Measurements from ENCODE around the gene TELO2.
"Not testable (repeated sequence)": the region's sequence is repeated elsewhere in the genome, so short reads cannot be mapped to it uniquely, and the experiment has no call there.

TELO2 gene

DNA sequence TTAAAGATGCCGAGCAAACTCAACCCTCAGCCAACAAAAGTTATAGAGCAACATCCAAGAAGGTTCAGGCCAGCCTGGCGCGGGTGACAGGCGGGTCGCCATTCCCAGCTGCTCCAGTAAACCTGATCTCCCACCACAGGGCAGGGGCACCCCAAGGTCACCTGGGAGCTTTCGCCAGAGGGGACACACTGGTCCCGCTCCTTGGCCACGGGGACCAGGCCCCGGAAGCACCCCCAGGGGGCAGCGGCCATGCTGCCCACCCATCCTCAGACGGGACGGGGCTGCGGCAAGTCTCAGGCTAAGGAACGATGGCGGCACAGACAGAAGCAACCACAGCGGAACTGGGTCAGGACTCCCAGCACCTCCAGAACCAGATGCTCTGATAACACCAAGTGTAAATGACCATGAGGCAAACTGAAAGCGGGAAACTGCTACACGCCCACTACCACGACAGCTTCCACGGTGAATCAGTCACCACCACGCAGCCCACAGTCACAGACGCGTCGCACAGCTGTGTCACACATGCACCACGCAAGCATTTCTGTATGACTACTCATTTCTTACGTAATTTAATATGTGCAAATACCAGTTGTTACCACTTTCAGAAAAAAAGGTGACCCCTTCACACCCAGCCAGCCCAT, 34.7 kb upstream of the TELO2 start:
- DNase-seq: no peak

DNA sequence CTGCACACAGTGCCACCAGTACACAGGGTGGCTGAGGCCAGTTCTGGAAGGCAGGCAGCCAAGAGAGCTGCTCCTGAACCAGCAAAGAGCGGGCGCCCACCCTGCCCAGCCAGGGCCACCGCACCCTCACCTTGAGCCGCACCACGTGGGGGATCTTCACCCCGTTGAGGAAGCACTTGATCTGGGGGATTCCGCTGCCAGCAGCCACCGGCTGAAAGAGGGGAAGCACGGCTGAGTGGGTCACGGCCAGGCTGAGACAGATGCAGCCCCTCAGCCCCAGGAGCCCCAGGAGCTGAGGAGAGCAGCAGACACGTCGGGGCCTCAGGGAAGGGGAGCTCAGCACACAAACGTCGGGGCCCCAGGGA, 34.2 kb upstream of the TELO2 start:
- no peak for DNase-seq

DNA sequence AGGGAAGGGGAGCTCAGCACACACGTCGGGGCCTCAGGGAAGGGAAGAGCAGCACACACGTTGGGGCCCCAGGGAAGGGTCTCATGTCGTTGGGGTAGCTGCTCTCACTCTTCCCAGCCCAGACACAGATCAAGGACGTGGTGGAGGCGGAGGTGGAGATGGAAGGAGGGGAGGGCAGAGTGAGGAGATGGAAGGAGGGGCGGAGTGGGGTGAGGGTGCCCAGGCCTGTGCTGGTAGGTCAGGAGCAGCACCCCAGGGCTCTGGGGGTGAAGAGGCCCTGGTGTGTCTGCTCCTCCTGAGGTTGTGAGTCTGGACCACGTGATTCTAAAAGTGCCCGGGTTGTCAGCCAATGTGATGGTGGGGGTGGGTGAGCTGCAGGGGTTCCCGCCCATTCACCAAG, 33.2 kb upstream of the TELO2 start:
- DNase-seq: no peak

GRCh38 chr16:1460602-1461138, 32.5 kb upstream of the TELO2 start:
- no peak for DNase-seq

DNA sequence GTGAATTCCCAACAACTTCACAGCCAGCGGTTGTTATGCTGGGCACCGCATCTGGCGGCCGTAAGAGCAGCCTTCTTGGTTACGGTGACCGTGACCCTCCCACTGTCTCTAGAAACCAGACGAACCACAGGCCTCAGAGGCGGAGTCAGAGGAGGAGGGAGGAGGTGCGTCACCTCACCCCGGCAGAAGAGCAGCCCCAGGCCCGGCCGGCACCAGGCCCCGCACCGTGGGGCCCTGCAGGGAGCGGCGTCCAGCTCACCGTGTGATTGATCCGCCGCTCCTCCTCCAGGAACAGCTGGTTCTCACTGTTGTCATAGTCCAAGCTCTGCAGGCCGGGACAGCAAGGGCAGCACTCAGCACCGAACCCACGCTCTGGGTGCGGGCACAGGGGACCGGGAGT, 32.0 kb upstream of the TELO2 start:
- no peak for DNase-seq

GRCh38 chr16:1464196-1464893, 28.8 kb upstream of the TELO2 start:
- no peak for DNase-seq

- DNase-seq: no peak
Measured at GRCh38 chr16:1464894-1465566, 28.1 kb upstream of the TELO2 start.

- no peak for DNase-seq
Measured at GRCh38 chr16:1465567-1465915, 27.6 kb upstream of the TELO2 start.

DNA sequence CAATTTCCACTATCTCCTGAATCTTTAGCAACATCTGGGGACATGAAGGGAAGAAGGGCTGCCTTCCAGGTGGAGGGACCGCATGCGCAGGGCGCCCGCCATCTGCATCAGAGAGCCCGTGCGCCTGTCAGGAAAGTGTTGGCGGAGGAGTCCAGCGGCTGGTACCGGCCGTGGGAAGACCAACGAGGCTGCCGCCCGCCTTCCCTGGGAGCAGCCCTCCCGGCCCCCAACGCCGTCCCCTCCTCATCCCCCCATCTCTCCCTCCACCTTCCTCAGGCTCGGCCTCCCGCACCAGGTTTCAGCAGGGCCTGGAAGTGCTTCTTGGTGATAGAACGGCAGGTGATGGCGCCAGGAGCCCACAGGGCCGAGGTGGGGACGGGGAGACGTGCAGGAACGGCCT, 27.1 kb upstream of the TELO2 start:
- DNase-seq: no peak

DNA sequence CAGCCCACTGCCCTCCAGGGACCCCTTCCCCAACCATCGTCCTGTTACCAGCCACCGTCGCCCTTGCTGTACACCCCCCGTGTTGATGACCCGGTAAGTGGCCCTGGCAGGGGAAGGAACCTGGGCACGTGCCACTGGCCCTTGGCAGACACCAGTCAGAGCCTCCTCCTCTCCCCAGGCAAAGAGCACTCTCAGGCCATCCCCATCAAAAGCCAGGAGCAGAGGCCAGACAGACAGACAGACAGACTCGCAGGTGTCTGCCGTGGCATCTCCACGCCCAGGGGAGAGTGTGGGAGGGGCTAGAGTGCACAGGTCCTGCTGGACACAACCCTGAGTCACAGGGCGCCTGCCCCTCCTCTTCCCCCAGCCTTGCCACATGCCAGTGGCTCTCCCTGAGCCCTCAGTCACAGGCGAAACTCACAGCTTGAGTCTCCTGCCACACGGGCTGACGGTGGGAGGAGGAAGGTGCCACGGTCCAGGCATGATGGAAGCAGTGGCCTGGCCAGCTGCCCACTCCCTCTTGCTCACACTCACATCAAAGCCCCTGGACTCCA, 26.1 kb upstream of the TELO2 start:
- no peak for DNase-seq

DNA sequence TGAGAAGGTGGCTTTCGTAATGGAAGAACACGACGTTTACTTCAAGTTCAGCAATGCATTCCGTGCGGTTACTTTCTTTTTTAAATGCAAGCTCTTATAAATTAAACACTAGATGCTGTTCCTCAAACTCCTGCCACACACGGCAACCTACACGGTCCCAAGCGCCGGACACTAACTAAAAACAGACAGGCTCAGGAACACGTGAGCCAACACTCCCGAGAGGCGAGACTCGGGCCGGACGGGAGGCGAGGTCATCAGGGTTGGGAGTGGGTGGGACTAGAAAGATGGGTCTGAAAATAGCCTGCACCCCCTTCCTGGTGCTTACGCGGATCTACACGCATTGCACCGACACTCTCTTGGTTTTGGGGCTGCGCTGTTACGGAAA, 24.7 kb upstream of the TELO2 start:
- no peak for DNase-seq

- not testable (repeated sequence) for DNase-seq
Measured at GRCh38 chr16:1469141-1469540, 24.0 kb upstream of the TELO2 start.

GRCh38 chr16:1469693-1470201, 23.4 kb upstream of the TELO2 start:
- no peak for DNase-seq

GRCh38 chr16:1470481-1471251, 22.5 kb upstream of the TELO2 start:
- DNase-seq: no peak

DNA sequence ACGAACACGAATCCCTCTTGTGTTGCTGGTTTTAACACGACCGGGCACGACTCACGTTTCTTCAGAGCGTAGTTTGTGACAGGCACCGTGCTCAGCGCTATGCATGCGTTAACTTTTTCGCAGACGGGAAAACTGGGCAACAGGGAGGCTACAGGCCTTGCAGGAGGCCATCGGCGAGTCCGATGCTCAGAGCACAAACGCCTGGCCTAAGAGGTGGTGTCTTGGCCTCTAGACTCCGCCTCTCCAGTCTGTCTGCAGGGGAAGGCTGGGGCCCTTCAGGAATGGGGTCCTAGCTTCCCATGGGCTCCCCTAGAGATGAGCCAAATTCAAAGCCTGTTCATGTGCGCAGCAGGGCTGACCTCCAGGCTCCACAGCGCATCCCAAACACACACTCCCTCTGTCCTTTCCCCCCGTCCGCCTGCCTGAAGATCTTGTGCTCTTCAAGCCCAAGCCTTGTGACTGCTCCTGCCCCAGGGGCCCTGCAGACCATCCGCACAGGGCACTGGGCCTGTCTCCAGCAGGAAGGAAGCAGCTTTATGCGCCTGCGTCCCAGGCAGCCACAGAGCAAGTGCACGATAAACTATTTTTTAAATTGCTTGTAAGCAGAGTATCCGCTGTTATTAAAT, 21.5 kb upstream of the TELO2 start:
- DNase-seq: no peak

GRCh38 chr16:1472974-1473373, 20.2 kb upstream of the TELO2 start:
- no peak for DNase-seq

- no peak for DNase-seq
Measured at GRCh38 chr16:1474082-1474795, 18.9 kb upstream of the TELO2 start.

DNA sequence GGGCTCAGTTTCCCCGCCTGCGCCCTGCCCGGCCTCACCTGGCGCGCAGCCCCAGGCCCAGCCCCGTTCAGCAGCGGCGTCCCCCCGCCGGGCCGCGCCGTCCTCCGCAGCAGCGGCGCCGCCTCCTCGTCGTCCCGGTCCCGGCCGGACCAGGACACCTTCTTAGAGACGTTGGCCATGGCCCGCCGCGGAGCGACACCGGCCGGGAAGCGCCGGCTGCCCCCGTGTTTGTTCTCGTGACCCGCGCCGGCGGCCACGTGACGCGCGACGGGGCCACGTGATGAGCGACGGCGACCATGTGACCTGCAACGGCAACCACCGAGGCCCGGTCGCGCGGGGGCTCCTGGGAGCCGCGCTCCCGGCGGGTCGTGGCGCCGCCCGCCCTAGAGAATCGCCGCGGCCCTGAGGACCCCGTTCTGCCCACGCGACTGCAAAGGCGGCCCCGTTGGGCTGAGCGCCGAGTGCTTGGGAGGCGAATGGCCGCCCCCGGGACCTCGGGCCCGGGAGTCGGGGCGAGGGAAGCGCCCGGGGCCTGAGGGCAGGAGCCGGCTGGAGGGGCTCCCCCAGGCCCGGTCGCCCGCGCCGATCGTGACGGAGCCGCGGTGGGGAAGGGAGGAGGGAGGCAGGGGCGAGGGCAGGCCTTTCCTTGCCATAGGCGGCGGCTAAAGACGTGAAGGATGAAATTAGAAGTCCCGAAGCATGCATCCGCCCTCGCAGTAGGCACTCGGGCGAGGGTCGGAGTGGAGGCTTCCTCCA, 18.2 kb upstream of the TELO2 start, which contains the start of gene CLCN7:
TSS of gene CLCN7 (minus strand) at position 233 of the 756 bp plus-strand sequence. CDS start at position 179, 54 bp downstream.
- DNase-seq: peak; percentile 76

DNA sequence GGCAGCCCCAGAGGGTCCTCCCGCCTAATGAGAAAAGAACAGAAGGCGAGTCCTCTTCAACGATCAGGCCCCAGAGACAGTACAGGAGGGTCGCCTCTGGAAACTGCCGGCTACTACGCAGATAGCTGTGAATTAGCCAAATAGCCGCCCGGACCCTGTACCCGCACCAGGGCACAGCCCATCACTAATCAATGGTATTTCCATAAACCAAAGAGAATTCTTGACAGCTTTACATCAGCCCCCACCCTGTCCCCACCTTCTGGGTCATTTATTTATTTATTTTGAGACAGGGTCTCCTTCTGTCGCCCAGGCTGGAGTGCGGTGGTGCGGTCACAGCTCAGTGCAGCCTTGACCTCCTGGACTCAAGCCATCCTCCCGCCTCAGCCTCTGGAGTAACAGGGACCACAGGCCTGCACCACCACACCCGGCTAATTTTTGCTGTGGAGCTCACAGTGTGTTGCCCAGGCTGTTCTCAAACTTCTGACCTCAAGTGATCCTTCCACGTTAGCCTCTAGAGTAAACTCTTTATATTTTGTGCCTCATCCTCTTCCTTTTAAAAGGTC, 17.5 kb upstream of the TELO2 start:
- no peak for DNase-seq

GRCh38 chr16:1477033-1477432, 16.1 kb upstream of the TELO2 start:
- DNase-seq: no peak
